AML-193 (cell line): ENCODE measurements around the gene SMIM1.

Experiments used
- DNase-seq, 2 experiments: peaks; one replicate each; lab custom pipeline; 2025; lab: John Stamatoyannopoulos, UW

The SMIM1 gene

DNA sequence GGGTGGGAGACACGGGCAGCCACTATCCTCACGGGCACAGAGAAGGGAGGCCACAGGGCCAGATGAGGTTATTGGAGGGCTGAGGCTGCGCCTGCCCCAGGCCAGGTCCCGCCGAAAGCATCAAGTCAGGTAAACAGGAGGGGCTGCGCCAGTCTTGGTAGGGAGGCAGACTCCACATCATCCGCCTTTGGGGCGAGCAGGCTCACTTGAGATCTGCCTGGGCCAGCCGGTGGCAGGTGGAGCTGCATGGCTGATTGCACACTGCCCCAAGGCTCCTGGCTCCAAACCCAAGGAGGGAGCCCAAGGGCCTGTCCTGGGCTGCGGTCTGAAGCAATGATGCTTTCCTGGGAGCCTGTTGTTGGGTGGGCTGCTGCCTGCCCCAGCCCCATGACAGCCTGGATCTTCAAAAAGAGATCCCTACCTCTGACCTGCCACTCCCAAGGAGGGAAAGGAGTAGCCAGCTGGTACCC lies 4.6 kb downstream of the SMIM1 start:
- DNase-seq: no peak

DNA sequence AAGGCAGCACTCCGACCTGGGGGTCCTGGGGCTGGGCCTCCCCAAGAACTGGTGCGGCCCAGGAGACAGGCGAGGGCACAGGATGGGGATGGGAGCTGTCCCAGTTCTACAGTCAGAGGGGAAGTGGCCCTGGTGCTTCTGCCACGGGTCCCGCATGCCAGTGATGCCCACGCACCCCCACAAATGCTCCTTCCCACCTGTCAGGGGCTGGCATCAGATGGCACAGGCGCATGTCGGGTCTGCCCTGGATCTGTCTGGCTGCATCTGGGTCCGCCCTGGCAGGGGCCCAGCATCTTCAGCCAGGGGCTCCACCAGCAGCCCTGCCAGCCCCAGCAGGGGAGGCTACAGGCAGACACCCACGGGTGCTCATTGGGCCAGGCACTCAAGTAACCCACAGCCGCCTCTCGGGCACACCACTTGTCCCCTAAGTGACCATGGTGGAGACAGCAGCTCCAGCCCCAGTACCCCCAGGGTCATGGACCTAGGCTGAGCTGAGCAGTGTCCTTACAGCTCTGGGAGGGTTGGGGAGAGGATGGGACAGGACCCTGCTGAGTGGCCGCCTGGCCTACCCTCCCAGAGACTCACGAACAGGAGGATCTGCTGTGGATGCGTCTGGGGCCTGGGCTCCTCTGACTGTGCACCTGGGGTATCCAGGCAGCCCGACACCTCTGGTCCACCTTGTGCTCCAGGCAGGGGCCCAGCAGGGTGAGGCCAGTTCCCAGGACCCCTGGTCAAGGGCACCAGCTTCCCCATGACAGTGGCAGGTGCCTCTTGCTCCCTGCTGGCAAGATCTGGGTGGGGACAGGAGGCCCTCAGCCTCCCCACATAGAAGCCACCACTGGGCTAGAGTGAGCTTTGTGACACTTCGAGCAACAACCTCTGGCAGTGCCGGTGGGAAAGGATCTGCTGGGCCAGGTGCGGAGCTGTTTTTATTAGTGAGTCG lies 5.4 kb downstream of the SMIM1 start:
- DNase-seq: no peak

- no peak for DNase-seq
Measured at GRCh38 chr1:3778590-3779264, 6.2 kb downstream of the SMIM1 start.

- no peak for DNase-seq
Measured at GRCh38 chr1:3779265-3779911, 6.8 kb downstream of the SMIM1 start.

DNA sequence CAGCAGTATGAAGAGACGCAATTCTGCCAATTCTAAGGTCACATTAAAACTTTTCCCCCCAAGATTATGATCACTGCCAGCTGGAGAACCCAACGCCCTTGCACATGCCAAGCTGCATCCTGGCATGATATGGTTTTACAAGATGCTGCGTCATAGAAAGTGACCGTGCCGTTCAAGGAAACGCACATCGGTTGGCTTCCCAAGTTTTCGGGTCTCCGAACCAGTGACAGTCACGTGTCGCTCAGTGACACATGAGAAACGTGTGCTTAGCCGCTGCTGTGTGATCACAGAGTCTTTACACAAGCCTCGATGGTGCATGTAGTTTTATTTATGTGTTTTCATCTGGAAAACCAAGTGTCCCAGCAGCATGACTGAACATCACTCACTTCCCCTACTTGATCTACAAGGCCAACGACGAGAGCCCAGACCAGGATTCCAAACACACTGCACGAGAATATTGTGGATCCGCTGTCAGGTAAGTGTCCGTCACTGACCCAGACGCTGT lies 7.4 kb downstream of the SMIM1 start:
- no peak for DNase-seq

DNA sequence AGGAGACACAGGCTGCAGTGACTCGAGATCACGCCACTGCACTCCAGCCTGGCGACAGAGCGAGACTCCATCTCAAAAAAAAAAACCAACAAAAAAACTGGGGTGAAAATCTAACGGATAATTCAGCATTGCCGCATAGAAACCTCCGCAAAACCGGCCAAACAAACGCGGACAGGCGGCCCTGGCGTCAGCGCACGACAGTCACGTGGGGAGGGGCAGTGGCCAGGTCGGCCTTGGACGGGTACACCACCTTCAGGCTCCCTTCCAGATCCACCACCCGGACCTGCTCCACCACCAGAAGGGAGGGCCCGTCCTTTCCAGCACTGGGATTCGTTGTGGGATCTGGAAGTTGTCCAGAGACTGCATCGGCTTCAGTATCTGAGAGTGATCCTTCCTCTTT lies 8.4 kb downstream of the SMIM1 start:
- no peak for DNase-seq

GRCh38 chr1:3783651-3784474 lies 11.3 kb downstream of the SMIM1 start:
- DNase-seq: no peak

DNA sequence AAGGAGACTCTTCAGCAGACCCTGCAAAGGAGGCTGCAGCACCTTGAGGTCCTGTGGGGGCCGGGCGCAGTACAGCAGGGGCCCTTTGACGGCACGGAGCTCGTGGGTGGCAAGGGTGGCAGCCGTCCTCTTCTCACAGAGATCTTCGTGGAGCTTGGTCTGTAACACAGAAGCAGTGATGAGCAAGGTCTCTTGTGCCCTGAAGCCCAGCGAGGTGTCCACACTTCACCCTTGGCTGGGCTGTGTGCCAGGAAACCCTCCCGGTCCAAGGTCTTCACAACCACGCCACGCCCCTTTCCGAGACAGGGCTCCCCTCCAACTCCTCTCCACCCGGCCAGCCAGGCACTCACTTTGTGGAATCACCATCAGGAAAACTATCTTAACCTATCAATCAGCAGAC lies 12.5 kb downstream of the SMIM1 start:
- no peak for DNase-seq

GRCh38 chr1:3785456-3786157 lies 13.1 kb downstream of the SMIM1 start:
- DNase-seq: peak in 1 of 2 experiments; percentile 2

- DNase-seq: no peak
Measured at GRCh38 chr1:3786468-3787348, 14.2 kb downstream of the SMIM1 start.

GRCh38 chr1:3787349-3787715 lies 14.8 kb downstream of the SMIM1 start:
- DNase-seq: no peak

- no peak for DNase-seq
Measured at GRCh38 chr1:3787745-3788605, 15.4 kb downstream of the SMIM1 start.

DNA sequence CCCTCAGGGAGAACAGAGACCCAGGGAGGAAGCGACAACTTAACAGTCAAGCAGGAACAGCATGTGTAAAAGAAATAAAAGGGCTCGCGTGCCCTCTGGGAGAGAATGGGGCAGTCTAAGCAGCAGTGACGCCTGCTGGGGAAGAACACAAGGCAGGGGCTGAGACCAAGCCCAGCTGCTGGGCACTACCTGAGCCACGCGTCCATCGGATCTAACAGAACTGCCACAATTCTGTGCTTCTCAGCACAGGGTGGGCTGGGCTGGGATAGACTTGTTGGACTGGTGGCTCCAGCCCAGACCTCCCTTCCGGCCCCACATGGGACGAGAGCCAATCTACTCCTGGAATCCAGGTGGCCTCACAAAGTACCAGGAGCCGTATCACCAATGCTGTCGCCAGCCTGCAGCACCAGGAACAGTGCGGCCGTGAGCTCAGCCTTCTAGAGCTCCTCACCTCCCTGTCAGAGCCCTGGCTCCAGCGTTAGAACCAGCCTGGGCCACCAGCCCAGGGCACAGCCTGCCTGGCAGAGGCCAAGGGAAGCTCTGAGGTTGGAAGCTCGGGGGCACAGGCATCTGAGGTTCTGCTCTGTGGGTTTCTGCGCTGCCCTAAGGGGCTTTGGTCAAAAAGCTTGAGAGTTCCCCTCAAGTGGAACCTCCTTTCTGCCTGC lies 16.3 kb downstream of the SMIM1 start:
- DNase-seq: no peak

DNA sequence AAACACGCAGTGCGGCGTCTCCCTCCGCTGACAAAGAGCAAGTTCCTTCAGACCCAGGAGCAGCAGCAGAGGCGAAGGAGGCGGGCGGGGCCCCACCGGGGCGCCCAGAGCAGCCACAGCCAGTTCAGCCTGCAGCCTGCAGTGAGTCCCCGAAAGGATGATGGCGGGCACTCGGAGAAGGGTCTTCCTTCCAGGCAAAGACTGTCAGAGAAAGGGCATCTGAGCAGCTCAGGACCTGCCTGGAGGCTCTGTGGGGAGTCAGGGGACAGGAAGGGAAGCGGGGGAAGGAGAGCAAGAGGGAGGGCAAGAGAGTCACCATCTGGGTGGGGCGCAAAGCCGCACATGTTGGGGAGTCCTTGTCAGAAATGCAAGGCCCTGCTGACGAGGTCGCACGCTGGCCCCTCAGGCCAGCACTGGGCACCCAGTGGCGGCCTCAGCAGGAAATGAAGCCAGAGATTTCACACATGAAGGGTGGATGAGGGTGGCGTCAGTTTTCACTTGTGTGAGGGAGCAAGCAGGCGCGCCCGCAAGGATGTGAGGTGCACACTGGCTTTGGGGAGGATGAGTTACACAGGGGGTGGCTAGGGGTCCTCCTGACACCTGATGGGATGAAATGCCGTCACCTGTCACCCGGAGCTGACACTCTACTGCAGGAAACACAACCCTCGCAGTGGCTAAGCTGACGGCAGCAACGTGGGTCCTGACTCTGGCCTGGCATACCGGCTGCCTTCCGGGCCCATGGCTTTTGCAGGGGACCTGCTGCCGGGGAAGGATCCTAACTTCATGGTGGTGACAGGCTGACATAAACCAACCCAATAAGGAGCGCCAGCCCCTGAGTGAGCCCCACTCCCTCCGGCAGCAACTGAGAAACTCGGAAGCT lies 17.1 kb downstream of the SMIM1 start:
- no peak for DNase-seq

- DNase-seq: no peak
Measured at GRCh38 chr1:3790500-3790923, 18.0 kb downstream of the SMIM1 start.

DNA sequence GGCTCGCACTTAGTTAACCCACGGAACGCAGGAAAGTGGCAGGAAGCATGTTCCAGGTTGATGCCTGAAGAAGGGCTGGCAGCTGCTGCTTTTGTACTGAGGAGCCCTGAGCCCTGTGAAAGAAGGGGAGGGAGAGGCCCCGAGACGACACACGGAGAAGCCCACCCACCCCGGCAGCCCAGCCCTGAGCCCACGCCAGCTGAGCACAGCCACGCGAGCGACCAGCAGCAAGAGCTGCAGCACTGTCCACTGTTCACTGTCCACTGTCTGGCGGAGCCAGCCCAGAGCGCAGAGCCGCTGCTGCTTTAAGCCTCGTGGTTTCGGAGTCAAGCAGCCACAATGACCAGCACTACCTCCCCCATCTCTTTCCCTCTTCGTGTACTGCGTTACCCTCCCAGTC lies 18.4 kb downstream of the SMIM1 start:
- no peak for DNase-seq

- DNase-seq: no peak
Measured at GRCh38 chr1:3795453-3796214, 23.1 kb downstream of the SMIM1 start.
